Dermis microvascular lymphatic vessel endothelial cell (primary cell): ENCODE measurements around the gene SERPINI1. TPM values are rescaled to one million over a fixed set of nuclear protein-coding genes. Genes with fewer than 3 reads are reported as not detected.

ENCODE experiments used
- DNase-seq, 2 donors: peaks; one replicate each; pipeline versions ENCODE4 v3.0.0 to v3.0.0-alpha.2; 2010; ENCODE audit warnings: low read depth in 2 of 2
- total RNA-seq: library from RNA; depleted of rRNA; stranded (reverse); fragments of >200 nt; gene quantifications from 2 replicates; pipeline ENCODE4 v1.2.1, GENCODE V29; 2014

The SERPINI1 gene
- total RNA-seq, 1 donor from 2014 or later: 1.4 TPM

GRCh38 chr3:167844528-167844927, 109.0 kb downstream of the SERPINI1 start:
- DNase-seq: no peak

- DNase-seq: no peak
Measured at GRCh38 chr3:167851171-167851570, 115.7 kb downstream of the SERPINI1 start.

GRCh38 chr3:167851749-167852148, 116.2 kb downstream of the SERPINI1 start:
- DNase-seq: no peak

- no peak for DNase-seq
Measured at GRCh38 chr3:167852216-167852615, 116.7 kb downstream of the SERPINI1 start.

GRCh38 chr3:167854063-167854462, 118.5 kb downstream of the SERPINI1 start:
- no peak for DNase-seq

- no peak for DNase-seq
Measured at GRCh38 chr3:167854846-167855245, 119.3 kb downstream of the SERPINI1 start.

- DNase-seq: no peak
Measured at GRCh38 chr3:167855306-167855705, 119.8 kb downstream of the SERPINI1 start.

GRCh38 chr3:167858865-167859264, 123.3 kb downstream of the SERPINI1 start:
- DNase-seq: no peak

- DNase-seq: no peak
Measured at GRCh38 chr3:167859610-167860009, 124.1 kb downstream of the SERPINI1 start.

GRCh38 chr3:167861649-167862048, 126.1 kb downstream of the SERPINI1 start:
- DNase-seq: no peak

- no peak for DNase-seq
Measured at GRCh38 chr3:167862104-167862730, 126.7 kb downstream of the SERPINI1 start.

- no peak for DNase-seq
Measured at GRCh38 chr3:167863811-167864551, 128.5 kb downstream of the SERPINI1 start.

GRCh38 chr3:167864552-167864874, 129.0 kb downstream of the SERPINI1 start:
- no peak for DNase-seq

- DNase-seq: no peak
Measured at GRCh38 chr3:167866331-167866730, 130.8 kb downstream of the SERPINI1 start.

- DNase-seq: no peak
Measured at GRCh38 chr3:167867981-167868380, 132.5 kb downstream of the SERPINI1 start.

GRCh38 chr3:167870181-167870580, 134.7 kb downstream of the SERPINI1 start:
- no peak for DNase-seq

GRCh38 chr3:167870759-167871158, 135.2 kb downstream of the SERPINI1 start:
- DNase-seq: no peak

- no peak for DNase-seq
Measured at GRCh38 chr3:167872032-167872431, 136.5 kb downstream of the SERPINI1 start.

GRCh38 chr3:167872941-167873340, 137.4 kb downstream of the SERPINI1 start:
- DNase-seq: no peak

GRCh38 chr3:167874671-167875372, 139.3 kb downstream of the SERPINI1 start:
- no peak for DNase-seq
